Osteocyte (in vitro differentiated cells): ENCODE data around the gene BEST1. TPM values are rescaled to one million over a fixed set of nuclear protein-coding genes. Genes with fewer than 3 reads are reported as not detected.

ENCODE experiments used
- DNase-seq: peaks from one replicate; pipeline ENCODE4 v3.0.0; 2021; ENCODE audit warnings: mixed read lengths; ENCODE audit not compliant: unreplicated experiment; ENCODE audit errors: extremely low spot score
- H3K27ac Mint-ChIP-seq: one replicate; pipeline ENCODE4 v1.8.0; 2021; ENCODE audit warnings: mild to moderate bottlenecking, mixed read lengths; ENCODE audit not compliant: unreplicated experiment
- H3K27me3 Mint-ChIP-seq: one replicate; pipeline ENCODE4 v1.8.0; 2021; ENCODE audit warnings: mixed read lengths; ENCODE audit not compliant: unreplicated experiment
- H3K36me3 Mint-ChIP-seq: one replicate; pipeline ENCODE4 v1.8.0; 2021; ENCODE audit warnings: mixed read lengths; ENCODE audit not compliant: unreplicated experiment
- H3K4me1 Mint-ChIP-seq: one replicate; pipeline ENCODE4 v1.8.0; 2021; ENCODE audit warnings: mixed read lengths; ENCODE audit not compliant: unreplicated experiment
- H3K4me3 Mint-ChIP-seq: one replicate; pipeline ENCODE4 v1.8.0; 2021; ENCODE audit warnings: mild to moderate bottlenecking, moderate library complexity, mixed read lengths; ENCODE audit not compliant: unreplicated experiment
- H3K9me3 Mint-ChIP-seq: one replicate; pipeline ENCODE4 v1.8.0; 2021; ENCODE audit warnings: mixed read lengths; ENCODE audit not compliant: unreplicated experiment
- long read RNA-seq: library from polyadenylated mRNA; unstranded; transcript quantifications from one replicate; pipeline ENCODE4 v2.0.0, GENCODE V29; 2021
- total RNA-seq: library from RNA; stranded (reverse); gene quantifications from 2 replicates; pipeline ENCODE4 v1.2.1, GENCODE V29; 2021
- TF ChIP-seq, protein P1 (sequence below): fragments of 200-600 bp; sonication (generic); IDR thresholded peaks from 2 replicates; pipeline ENCODE4 v1.5.0; 2021; ENCODE audit warnings: antibody characterized with exemption, mild to moderate bottlenecking, moderate library complexity

Gene BEST1
- total RNA-seq: 0.81 and 2.0 TPM in 2 replicates
- long read RNA-seq, partial matches to known transcripts: 1 of 2 reads
- long read RNA-seq, other reads (novel, unspliced or antisense): 1 of 2 reads

DNA sequence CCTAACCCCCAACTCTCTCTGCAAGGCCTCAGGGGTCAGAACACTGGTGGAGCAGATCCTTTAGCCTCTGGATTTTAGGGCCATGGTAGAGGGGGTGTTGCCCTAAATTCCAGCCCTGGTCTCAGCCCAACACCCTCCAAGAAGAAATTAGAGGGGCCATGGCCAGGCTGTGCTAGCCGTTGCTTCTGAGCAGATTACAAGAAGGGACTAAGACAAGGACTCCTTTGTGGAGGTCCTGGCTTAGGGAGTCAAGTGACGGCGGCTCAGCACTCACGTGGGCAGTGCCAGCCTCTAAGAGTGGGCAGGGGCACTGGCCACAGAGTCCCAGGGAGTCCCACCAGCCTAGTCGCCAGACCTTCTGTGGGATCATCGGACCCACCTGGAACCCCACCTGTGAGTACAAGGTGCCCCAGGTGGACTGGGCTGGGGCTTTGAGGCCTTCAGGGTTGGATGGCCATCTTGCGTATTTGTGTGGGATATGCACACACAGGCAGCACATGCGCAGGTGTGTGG, at the start of gene BEST1:
TSS of gene BEST1 (plus strand) at position 317 of the 513 bp plus-strand sequence. CDS start 1,456 bp downstream, outside the sequence.
- Mint-ChIP-seq H3K4me1 (peaks cover 40% of the 10 kb centered on the region), H3K36me3 (no peaks in the 10 kb centered on the region), H3K27me3 (no peaks in the 10 kb centered on the region), H3K27ac (peak within 1 kb of the TSS; percentile 94), H3K4me3 (no peak within 1 kb of the TSS), H3K9me3 (no peaks in the 10 kb centered on the region)
- peak; percentile 79 for DNase-seq
- TF ChIP-seq, protein P1, sequence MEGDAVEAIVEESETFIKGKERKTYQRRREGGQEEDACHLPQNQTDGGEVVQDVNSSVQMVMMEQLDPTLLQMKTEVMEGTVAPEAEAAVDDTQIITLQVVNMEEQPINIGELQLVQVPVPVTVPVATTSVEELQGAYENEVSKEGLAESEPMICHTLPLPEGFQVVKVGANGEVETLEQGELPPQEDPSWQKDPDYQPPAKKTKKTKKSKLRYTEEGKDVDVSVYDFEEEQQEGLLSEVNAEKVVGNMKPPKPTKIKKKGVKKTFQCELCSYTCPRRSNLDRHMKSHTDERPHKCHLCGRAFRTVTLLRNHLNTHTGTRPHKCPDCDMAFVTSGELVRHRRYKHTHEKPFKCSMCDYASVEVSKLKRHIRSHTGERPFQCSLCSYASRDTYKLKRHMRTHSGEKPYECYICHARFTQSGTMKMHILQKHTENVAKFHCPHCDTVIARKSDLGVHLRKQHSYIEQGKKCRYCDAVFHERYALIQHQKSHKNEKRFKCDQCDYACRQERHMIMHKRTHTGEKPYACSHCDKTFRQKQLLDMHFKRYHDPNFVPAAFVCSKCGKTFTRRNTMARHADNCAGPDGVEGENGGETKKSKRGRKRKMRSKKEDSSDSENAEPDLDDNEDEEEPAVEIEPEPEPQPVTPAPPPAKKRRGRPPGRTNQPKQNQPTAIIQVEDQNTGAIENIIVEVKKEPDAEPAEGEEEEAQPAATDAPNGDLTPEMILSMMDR: no peak

DNA sequence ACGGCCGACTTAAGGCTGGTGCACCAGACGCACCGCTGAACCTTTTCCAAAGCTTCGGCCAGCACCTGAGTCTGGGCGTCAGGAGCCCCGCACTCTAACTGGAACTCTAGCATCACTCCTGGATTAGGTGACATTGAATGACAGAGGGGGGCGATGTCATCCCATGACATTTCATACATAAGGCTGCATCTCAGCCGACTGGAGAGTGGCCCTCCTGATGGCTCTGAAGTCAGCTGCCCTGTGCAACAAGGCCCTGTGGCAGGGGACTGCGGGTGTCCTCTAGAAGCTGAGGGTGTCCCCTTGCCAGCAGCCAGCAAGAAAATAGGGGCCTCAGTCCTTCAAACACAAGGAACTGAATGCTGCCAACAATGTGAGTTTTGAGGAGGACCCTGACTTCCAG, 48.8 kb upstream of the BEST1 start:
- Mint-ChIP-seq H3K9me3 (no peaks in the 10 kb centered on the region), H3K4me3 (no peak overlapping the region), H3K36me3 (peaks cover 40% of the 10 kb centered on the region), H3K4me1 (peaks cover 10% of the 10 kb centered on the region), H3K27ac (no peak overlapping the region), H3K27me3 (no peaks in the 10 kb centered on the region)
- TF ChIP-seq, protein P1: no peak
- no peak for DNase-seq

DNA sequence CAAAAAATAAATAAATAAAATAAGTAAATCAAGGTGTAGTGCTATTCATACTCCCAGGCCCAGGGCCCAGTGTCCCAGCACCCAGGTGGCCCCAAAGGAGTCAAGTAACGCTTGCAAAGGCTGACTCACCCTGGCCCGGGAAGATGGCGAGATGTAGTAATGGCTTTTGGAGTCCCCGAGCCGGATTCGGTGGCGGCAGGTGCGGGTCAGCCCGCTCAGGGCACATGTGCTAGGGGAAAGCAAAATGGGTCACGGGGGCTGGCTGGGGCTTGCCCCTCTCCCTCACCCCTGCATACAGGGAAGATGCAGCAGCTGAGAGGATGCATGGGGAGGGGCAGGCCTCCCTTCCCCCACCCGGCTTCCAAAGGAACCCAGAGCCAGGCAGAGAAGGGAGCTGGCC, 47.8 kb upstream of the BEST1 start:
- Mint-ChIP-seq H3K4me3 (no peak overlapping the region), H3K9me3 (no peaks in the 10 kb centered on the region), H3K36me3 (peaks cover 38% of the 10 kb centered on the region), H3K27me3 (no peaks in the 10 kb centered on the region), H3K27ac (no peak overlapping the region), H3K4me1 (peaks cover 10% of the 10 kb centered on the region)
- TF ChIP-seq, protein P1: no peak
- DNase-seq: no peak

DNA sequence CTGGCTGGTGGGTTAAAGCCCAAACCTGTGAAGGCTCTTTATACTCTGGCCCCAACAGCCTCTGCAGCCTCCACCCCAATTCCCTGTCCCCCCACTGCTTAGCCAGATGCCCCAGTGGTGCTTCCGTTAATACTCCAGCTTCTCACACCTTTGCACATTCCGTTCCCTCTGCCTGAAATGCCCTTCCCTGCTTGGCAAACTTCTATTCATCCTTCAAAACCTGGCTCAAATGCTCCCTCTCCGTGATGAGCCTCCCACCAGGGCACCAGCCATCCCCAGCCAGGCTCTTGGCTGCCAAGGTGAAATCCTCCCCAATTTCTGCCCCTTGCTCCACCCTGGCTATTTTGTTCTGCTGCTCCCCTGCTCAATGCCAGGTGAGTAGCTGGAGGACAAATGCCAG, 46.3 kb upstream of the BEST1 start:
- TF ChIP-seq, protein P1: no peak
- no peak for DNase-seq
- peaks cover 7% of the 10 kb centered on the region for H3K4me1 Mint-ChIP-seq
- no peak overlapping the region for H3K27ac Mint-ChIP-seq
- no peaks in the 10 kb centered on the region for H3K27me3 Mint-ChIP-seq
- peaks cover 41% of the 10 kb centered on the region for H3K36me3 Mint-ChIP-seq
- H3K4me3 Mint-ChIP-seq: no peak overlapping the region
- H3K9me3 Mint-ChIP-seq: no peaks in the 10 kb centered on the region

DNA sequence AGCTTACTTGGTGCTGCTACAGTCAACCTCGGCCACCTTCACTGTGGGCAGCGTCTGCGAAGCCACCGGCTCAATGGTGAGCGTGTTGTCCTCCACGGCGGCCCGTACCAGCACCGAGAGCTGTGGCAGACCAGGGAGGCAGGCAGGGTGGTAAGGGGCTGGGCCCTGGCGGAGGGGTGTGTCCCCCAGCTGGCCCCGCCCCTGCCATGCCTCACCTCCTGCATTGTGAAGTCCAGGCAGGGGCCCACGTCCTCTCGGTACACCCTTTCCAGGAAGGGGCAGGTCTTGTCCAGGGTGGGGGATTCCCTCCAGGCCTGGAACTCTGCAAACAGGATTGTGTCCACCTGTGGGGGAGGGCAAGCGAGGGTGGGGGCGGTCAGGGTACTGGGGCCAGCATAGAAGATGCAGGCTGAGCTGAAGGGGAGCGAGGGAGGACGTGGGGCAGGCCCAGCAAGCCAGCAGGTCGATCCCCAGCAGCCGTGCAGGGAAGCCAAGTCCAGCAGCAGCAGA, 45.6 kb upstream of the BEST1 start:
- H3K27me3 Mint-ChIP-seq: no peaks in the 10 kb centered on the region
- H3K36me3 Mint-ChIP-seq: peaks cover 38% of the 10 kb centered on the region
- no peak for DNase-seq
- H3K27ac Mint-ChIP-seq: no peak overlapping the region
- H3K9me3 Mint-ChIP-seq: no peaks in the 10 kb centered on the region
- no peak overlapping the region for H3K4me3 Mint-ChIP-seq
- peaks cover 2% of the 10 kb centered on the region for H3K4me1 Mint-ChIP-seq
- TF ChIP-seq, protein P1: no peak
